PC-3 (cell line): ENCODE measurements around the gene ABHD11. TPM values are rescaled to one million over a fixed set of nuclear protein-coding genes. Genes with fewer than 3 reads are reported as not detected.

Experiments
- ATAC-seq: fragments of 200-7000 bp; cut with Tn5 transposase; 2 replicates; pipeline ENCODE4 v1.9.1; 2020; ENCODE audit warnings: mild to moderate bottlenecking, moderate library complexity
- BruUV-seq: library from RNA; stranded (reverse); fragments of 400-500 nt; replicated peaks from 2 replicates; lab custom pipeline; 2021; lab: Mats Ljungman, UMichigan
- CTCF ChIA-PET: fragments of 300-600 bp; sonication (Branson Sonifier 250); formaldehyde crosslinking; loops from one replicate; lab custom pipeline; 2022; ENCODE audit warnings: antibody characterized with exemption; lab: Charles Lee
- POLR2A ChIA-PET: fragments of 300-600 bp; sonication (Branson Sonifier 250); formaldehyde crosslinking; loops from one replicate; lab custom pipeline; 2022; ENCODE audit warnings: antibody characterized with exemption; ENCODE audit not compliant: unreplicated experiment; lab: Charles Lee
- DNase-seq: peaks from one replicate; pipeline ENCODE4 v3.0.0-alpha.2; 2015
- H2AFZ ChIP-seq: fragments of 300-600 bp; sonication (generic); 2 replicates; pipeline ENCODE4 v1.6.0; 2016; ENCODE audit warnings: antibody characterized with exemption, low read length
- H3F3A ChIP-seq: fragments of 300-600 bp; sonication (generic); one replicate; pipeline ENCODE4 v1.6.0; 2017; ENCODE audit warnings: antibody characterized with exemption, low read length, control low read depth, mild to moderate bottlenecking; ENCODE audit not compliant: unreplicated experiment
- H3K27ac ChIP-seq: fragments of 300-600 bp; sonication (generic); 2 replicates; pipeline ENCODE4 v1.5.1; 2016; ENCODE audit warnings: mild to moderate bottlenecking, low read length
- H3K27me3 ChIP-seq: fragments of 300-600 bp; sonication (generic); 2 replicates; pipeline ENCODE4 v1.6.1; 2016; ENCODE audit warnings: low read length, mixed read lengths
- H3K36me3 ChIP-seq: fragments of 300-600 bp; sonication (generic); 2 replicates; pipeline ENCODE4 v1.6.1; 2016; ENCODE audit warnings: low read depth, mixed run types, low read length, mixed read lengths
- H3K4me1 ChIP-seq: fragments of 300-600 bp; sonication (generic); 2 replicates; pipeline ENCODE4 v1.5.1; 2016; ENCODE audit warnings: low read length; ENCODE audit not compliant: insufficient read depth
- H3K4me2 ChIP-seq: fragments of 300-600 bp; sonication (generic); 2 replicates; pipeline ENCODE4 v1.6.0; 2016; ENCODE audit warnings: low read length
- H3K4me3 ChIP-seq: fragments of 300-600 bp; sonication (generic); 2 replicates; pipeline ENCODE4 v1.5.1; 2016; ENCODE audit warnings: mild to moderate bottlenecking, low read length, mixed read lengths
- H3K79me2 ChIP-seq: fragments of 300-600 bp; sonication (generic); 2 replicates; pipeline ENCODE4 v1.6.1; 2017; ENCODE audit warnings: low read length, mixed read lengths
- H3K9ac ChIP-seq: fragments of 300-600 bp; sonication (generic); 2 replicates; pipeline ENCODE4 v1.6.0; 2016; ENCODE audit warnings: mild to moderate bottlenecking, low read length
- H3K9me2 ChIP-seq: fragments of 300-600 bp; sonication (generic); replicated peaks from 2 replicates; pipeline ENCODE4 v1.6.1; 2016; ENCODE audit warnings: mixed run types, low read length, mixed read lengths
- H3K9me3 ChIP-seq: fragments of 300-600 bp; sonication (generic); 2 replicates; pipeline ENCODE4 v1.6.1; 2016; ENCODE audit warnings: low read length, mixed read lengths
- H4K20me1 ChIP-seq: fragments of 300-600 bp; sonication (generic); 2 replicates; pipeline ENCODE4 v1.6.1; 2016; ENCODE audit warnings: low read length, mixed read lengths
- EZH2 ChIP-seq: fragments of 300-600 bp; sonication (generic); IDR thresholded peaks from one replicate; pipeline ENCODE4 v1.6.1; 2017; ENCODE audit warnings: antibody characterized with exemption, mild to moderate bottlenecking, low read length; ENCODE audit not compliant: unreplicated experiment
- EZH2phosphoT487 ChIP-seq: fragments of 300-600 bp; sonication (generic); IDR thresholded peaks from 2 replicates; pipeline ENCODE4 v1.6.1; 2018; ENCODE audit warnings: mild to moderate bottlenecking, antibody characterized with exemption, low read length, borderline replicate concordance
- intact Hi-C: fragments of 100-400 bp; cut with micrococcal nuclease; formaldehyde crosslinking; loops from 2 replicates; pipeline ENCODE4 v1.9.0; 2023
- total RNA-seq: library from RNA; depleted of rRNA; stranded (reverse); fragments of >200 nt; gene quantifications from 2 replicates; pipeline ENCODE4 v1.2.3, GENCODE V29; 2014
- TF ChIP-seq, protein P1 (sequence below): fragments of 300-600 bp; sonication (generic); conservative IDR thresholded peaks from 2 replicates; pipeline ENCODE4 v1.5.1; 2017; ENCODE audit warnings: antibody characterized with exemption, low read depth, mild to moderate bottlenecking, low read length

The ABHD11 gene
- total RNA-seq, 1 experiment from 2014 or later: 41.4 TPM

DNA sequence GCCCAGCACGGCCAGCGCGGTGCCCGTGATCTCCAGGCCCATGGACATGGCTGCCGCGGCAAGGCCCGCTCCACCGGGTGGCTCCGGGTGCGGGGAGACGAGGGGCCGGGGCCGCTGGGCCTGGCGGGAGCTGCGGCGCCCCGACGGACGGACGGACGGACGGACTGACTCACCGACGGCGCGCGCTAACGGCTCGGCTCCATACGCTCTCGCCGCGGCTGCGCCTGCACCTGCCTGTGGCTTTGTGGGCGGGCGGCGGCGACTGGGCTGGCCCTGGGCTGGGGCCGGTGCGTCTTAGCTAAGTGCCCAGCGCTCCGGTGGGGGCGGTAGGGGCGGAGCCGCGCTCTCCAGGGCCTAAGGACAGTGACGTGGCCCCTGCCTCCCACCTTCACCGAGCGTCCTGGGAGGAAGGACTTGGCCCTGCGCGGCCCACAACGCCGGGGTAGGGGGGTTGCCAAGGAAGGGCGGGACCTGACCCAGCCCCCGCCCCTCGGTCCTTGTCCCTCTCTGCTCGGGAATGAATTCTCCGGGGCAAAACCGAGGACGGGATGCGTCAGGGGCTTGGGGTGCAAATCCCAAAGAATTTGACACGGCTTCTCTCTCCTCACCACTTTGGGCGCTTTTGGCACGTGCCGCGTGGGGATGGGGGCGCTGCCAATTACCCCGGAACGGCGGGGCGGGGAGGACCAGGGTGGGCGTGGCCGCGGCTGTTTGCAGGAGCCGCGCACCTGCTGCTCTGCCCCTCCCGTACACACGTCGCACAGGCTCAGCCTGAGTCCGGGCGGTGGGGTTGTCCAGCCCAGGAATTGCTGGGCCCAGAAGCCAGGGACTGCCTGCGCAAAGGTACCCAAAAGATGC, 31.6 kb upstream of the ABHD11 start, which contains the start of gene CLDN3:
Gene CLDN3 (minus strand): TSS at position 269 of the 858 bp plus-strand sequence. CDS start 221 bp downstream, at position 48.
- no TSS peak for BruUV-seq
- Histone ChIP-seq H3F3A (no peaks in the 10 kb centered on the region), H2AFZ (peak within 1 kb of the TSS; percentile 84), H3K4me1 (peaks cover 23% of the 10 kb centered on the region; the same call in 1 of the 2 replicates), H3K9me3 (no peaks in the 10 kb centered on the region), H3K27me3 (no peaks in the 10 kb centered on the region), H3K9ac (peak within 1 kb of the TSS; percentile 55), H4K20me1 (no peaks in the 10 kb centered on the region), H3K4me3 (peak within 1 kb of the TSS; percentile 69), H3K36me3 (no peaks in the 10 kb centered on the region), H3K79me2 (peaks cover 16% of the 10 kb centered on the region), H3K9me2 (no peaks in the 10 kb centered on the region), H3K27ac (peak within 1 kb of the TSS; percentile 39), H3K4me2 (peak within 1 kb of the TSS; percentile 96)
- DNase-seq (peak; percentile 92), ATAC-seq (peak; percentile 93)
- ChIA-PET POLR2A (interaction anchor here (0.5 to 1.0 kb wide), 4 partner anchors 32 to 62 kb away, joined by 3 to 12 read pairs (median 4); partner anchors contain the start of gene ABHD11), CTCF (interaction anchor here (0.9 kb wide), 1 partner anchor 81 kb away, joined by 5 read pairs; no protein-coding TSS in a partner anchor)
- TF ChIP-seq EZH2phosphoT487 (0 out of 2 replicates have a peak, but pooled peaks have one; percentile 53), EZH2 (no peak)
- TF ChIP-seq, protein P1, sequence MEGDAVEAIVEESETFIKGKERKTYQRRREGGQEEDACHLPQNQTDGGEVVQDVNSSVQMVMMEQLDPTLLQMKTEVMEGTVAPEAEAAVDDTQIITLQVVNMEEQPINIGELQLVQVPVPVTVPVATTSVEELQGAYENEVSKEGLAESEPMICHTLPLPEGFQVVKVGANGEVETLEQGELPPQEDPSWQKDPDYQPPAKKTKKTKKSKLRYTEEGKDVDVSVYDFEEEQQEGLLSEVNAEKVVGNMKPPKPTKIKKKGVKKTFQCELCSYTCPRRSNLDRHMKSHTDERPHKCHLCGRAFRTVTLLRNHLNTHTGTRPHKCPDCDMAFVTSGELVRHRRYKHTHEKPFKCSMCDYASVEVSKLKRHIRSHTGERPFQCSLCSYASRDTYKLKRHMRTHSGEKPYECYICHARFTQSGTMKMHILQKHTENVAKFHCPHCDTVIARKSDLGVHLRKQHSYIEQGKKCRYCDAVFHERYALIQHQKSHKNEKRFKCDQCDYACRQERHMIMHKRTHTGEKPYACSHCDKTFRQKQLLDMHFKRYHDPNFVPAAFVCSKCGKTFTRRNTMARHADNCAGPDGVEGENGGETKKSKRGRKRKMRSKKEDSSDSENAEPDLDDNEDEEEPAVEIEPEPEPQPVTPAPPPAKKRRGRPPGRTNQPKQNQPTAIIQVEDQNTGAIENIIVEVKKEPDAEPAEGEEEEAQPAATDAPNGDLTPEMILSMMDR: no peak
- intact Hi-C loops: loop anchor here (2.0 to 10.0 kb wide), 2 partner anchors 31 to 85 kb away; partner anchors contain the start of gene ABHD11

DNA sequence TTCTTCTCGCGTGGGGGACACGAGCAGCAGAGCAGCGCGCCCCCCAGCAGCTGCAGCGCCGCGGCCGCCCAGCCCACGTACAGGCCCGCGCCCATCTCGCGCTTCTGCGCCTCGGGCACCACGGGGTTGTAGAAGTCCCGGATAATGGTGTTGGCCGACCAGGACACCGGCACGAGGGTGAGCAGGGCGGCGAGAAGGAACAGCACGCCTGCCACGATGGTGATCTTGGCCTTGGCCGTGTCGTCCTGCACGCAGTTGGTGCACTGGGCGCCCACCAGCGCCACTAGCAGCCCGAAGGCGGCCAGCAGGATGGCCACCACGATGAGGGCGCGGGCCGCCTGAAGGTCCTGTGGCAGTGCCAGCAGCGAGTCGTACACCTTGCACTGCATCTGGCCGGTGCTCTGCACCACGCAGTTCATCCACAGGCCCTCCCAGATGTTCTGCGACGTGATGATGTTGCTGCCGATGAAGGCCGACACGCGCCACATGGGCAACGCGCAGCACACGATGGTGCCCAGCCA, 30.9 kb upstream of the ABHD11 start:
- Histone ChIP-seq H4K20me1 (no peaks in the 10 kb centered on the region), H3K9ac (peak overlapping the region; percentile 55), H3K4me2 (peak overlapping the region; percentile 96), H3K27me3 (no peaks in the 10 kb centered on the region), H3K79me2 (peaks cover 16% of the 10 kb centered on the region), H2AFZ (peak overlapping the region; percentile 84), H3K27ac (peak overlapping the region; percentile 39), H3K4me1 (peaks cover 23% of the 10 kb centered on the region; the same call in 1 of the 2 replicates), H3K4me3 (peak overlapping the region; percentile 69), H3K9me2 (no peaks in the 10 kb centered on the region), H3K9me3 (no peaks in the 10 kb centered on the region), H3K36me3 (no peaks in the 10 kb centered on the region), H3F3A (no peaks in the 10 kb centered on the region)
- TF ChIP-seq, protein P1: no peak
- TF ChIP-seq EZH2 (no peak), EZH2phosphoT487 (no peak)
- ATAC-seq (peak; percentile 17), DNase-seq (peak; percentile 8)
- TSS peak; percentile 81 for BruUV-seq
- ChIA-PET CTCF (interaction anchor here (0.9 kb wide), 1 partner anchor 81 kb away, joined by 5 read pairs; no protein-coding TSS in a partner anchor), POLR2A (interaction anchor here (1.0 kb wide), 3 partner anchors 31 to 63 kb away, joined by 3 to 12 read pairs (median 3); partner anchors contain the start of gene ABHD11)
- intact Hi-C loops: loop anchor here (2.0 to 10.0 kb wide), 2 partner anchors 31 to 85 kb away; partner anchors contain the start of gene ABHD11
